Sciatic nerve (tissue), 2 donors: Measurements from ENCODE around the gene SCFD2. TPM values are rescaled to one million over a fixed set of nuclear protein-coding genes. Genes with fewer than 3 reads are reported as not detected.

Source experiments
- ATAC-seq: fragments of 200-7000 bp; cut with Tn5 transposase; one replicate; pipeline ENCODE4 v1.9.1; 2020; ENCODE audit warnings: mild to moderate bottlenecking, moderate library complexity
- DNase-seq: peaks from one replicate; pipeline ENCODE4 v3.0.0-alpha.2; 2020; ENCODE audit warnings: low spot score
- intact Hi-C: fragments of 100-400 bp; cut with DNase I; formaldehyde crosslinking; loops from one replicate; pipeline ENCODE4 v1.14.2; 2022
- total RNA-seq: library from RNA; stranded (reverse); fragmentation: NEBNext Ultra II Directional; extraction: Animal tissue kit (Norgen Biotek cat#: 25700); gene quantifications from one replicate; pipeline ENCODE4 v1.2.1, GENCODE V29; 2021
- donor health status: DM: no; HTN: no; CAD: no.
- donor health status: DM: no; HTN: no; CAD: no.

Gene SCFD2
- total RNA-seq, 1 donor from 2014 or later = 16.3 TPM

GRCh38 chr4:52903273-52903672 is 462.6 kb downstream of the SCFD2 start:
- DNase-seq (no peak), ATAC-seq (no peak)
- intact Hi-C loops = no loop called here

GRCh38 chr4:52894443-52894842 is 471.4 kb downstream of the SCFD2 start:
- intact Hi-C loops = no loop called here
- ATAC-seq (peak; percentile 52), DNase-seq (no peak)

GRCh38 chr4:52892880-52893279 is 473.0 kb downstream of the SCFD2 start:
- DNase-seq = no peak
- no peak for ATAC-seq
- intact Hi-C loops = no loop called here

- no peak for DNase-seq
- intact Hi-C loops = no loop called here
- ATAC-seq = no peak
Measured at GRCh38 chr4:52891743-52892142, 474.1 kb downstream of the SCFD2 start.

GRCh38 chr4:52890521-52890791 is 475.4 kb downstream of the SCFD2 start:
- ATAC-seq (no peak), DNase-seq (no peak)
- intact Hi-C loops = no loop called here

GRCh38 chr4:52889778-52890520 is 475.9 kb downstream of the SCFD2 start:
- intact Hi-C loops = no loop called here
- DNase-seq = no peak
- ATAC-seq = no peak

GRCh38 chr4:52889354-52889753 is 476.5 kb downstream of the SCFD2 start:
- intact Hi-C loops = no loop called here
- no peak for DNase-seq
- ATAC-seq = no peak

GRCh38 chr4:52884994-52885393 is 480.9 kb downstream of the SCFD2 start:
- ATAC-seq = no peak
- DNase-seq = no peak
- intact Hi-C loops = no loop called here

- DNase-seq = no peak
- intact Hi-C loops = no loop called here
- ATAC-seq = no peak
Measured at GRCh38 chr4:52883707-52884669, 481.9 kb downstream of the SCFD2 start.

GRCh38 chr4:52883183-52883621 is 482.7 kb downstream of the SCFD2 start:
- intact Hi-C loops = no loop called here
- DNase-seq (no peak), ATAC-seq (no peak)

GRCh38 chr4:52880994-52881393 is 484.9 kb downstream of the SCFD2 start:
- DNase-seq = no peak
- intact Hi-C loops = no loop called here
- no peak for ATAC-seq

GRCh38 chr4:52879471-52879870 is 486.4 kb downstream of the SCFD2 start:
- intact Hi-C loops = no loop called here
- no peak for ATAC-seq
- DNase-seq = no peak

- intact Hi-C loops = no loop called here
- ATAC-seq (no peak), DNase-seq (no peak)
Measured at GRCh38 chr4:52877694-52878093, 488.2 kb downstream of the SCFD2 start.

- no peak for ATAC-seq
- no peak for DNase-seq
- intact Hi-C loops = no loop called here
Measured at GRCh38 chr4:52877036-52877435, 488.8 kb downstream of the SCFD2 start.

- DNase-seq (no peak), ATAC-seq (no peak)
- intact Hi-C loops = no loop called here
Measured at GRCh38 chr4:52876069-52876468, 489.8 kb downstream of the SCFD2 start.

GRCh38 chr4:52874948-52875347 is 490.9 kb downstream of the SCFD2 start:
- intact Hi-C loops = no loop called here
- ATAC-seq = no peak
- DNase-seq = no peak

- no peak for DNase-seq
- no peak for ATAC-seq
- intact Hi-C loops = no loop called here
Measured at GRCh38 chr4:52873861-52874343, 492.0 kb downstream of the SCFD2 start.

- DNase-seq = no peak
- intact Hi-C loops = no loop called here
- peak; percentile 44 for ATAC-seq
Measured at GRCh38 chr4:52873191-52873590, 492.7 kb downstream of the SCFD2 start.

GRCh38 chr4:52870225-52870624 is 495.6 kb downstream of the SCFD2 start:
- no peak for DNase-seq
- intact Hi-C loops = no loop called here
- ATAC-seq = no peak

GRCh38 chr4:52869656-52870055 is 496.2 kb downstream of the SCFD2 start:
- DNase-seq (no peak), ATAC-seq (no peak)
- intact Hi-C loops = no loop called here
